Caco-2 (cell line): ENCODE results near the gene AGAP2. TPM values are rescaled to one million over a fixed set of nuclear protein-coding genes. Genes with fewer than 3 reads are reported as not detected.

Experiments used
- BruUV-seq: library from RNA; stranded (reverse); fragments of 400-500 nt; replicated peaks from 2 replicates; lab custom pipeline; 2021; lab: Mats Ljungman, UMichigan
- CTCF ChIA-PET: fragments of 300-600 bp; sonication (Branson Sonifier 250); formaldehyde crosslinking; loops from one replicate; lab custom pipeline; 2022; ENCODE audit warnings: antibody characterized with exemption; lab: Charles Lee
- POLR2A ChIA-PET: fragments of 300-600 bp; sonication (Branson Sonifier 250); formaldehyde crosslinking; loops from one replicate; lab custom pipeline; 2022; ENCODE audit warnings: antibody characterized with exemption; lab: Charles Lee
- DNase-seq, 2 experiments: peaks; one replicate each; pipeline versions ENCODE4 v3.0.0 to v3.0.0-alpha.2; 2020 to 2022
- H3K27me3 ChIP-seq: replicated peaks from 2 replicates; pipeline ENCODE4 v1.6.0; 2011; ENCODE audit warnings: low read length; ENCODE audit not compliant: control insufficient read depth, insufficient read depth
- H3K36me3 ChIP-seq: 2 replicates; pipeline ENCODE4 v1.5.1; 2011; ENCODE audit warnings: low read length; ENCODE audit not compliant: control insufficient read depth, insufficient read depth
- H3K4me1 ChIP-seq: fragments of 250-450 bp; sonication (Bioruptor Pico); 2 replicates; pipeline ENCODE4 v1.5.1; 2020; ENCODE audit warnings: mild to moderate bottlenecking
- H3K4me3 ChIP-seq: 2 replicates; pipeline ENCODE4 v1.5.1; 2011; ENCODE audit warnings: low read depth, mild to moderate bottlenecking, control low read depth, low read length
- H3K9me3 ChIP-seq: fragments of 250-450 bp; sonication (Bioruptor Pico); 2 replicates; pipeline ENCODE4 v1.5.1; 2020; ENCODE audit warnings: mild to moderate bottlenecking, moderate library complexity
- H3K27ac Mint-ChIP-seq: one replicate; pipeline ENCODE4 v1.8.0; 2022; ENCODE audit warnings: mixed read lengths; ENCODE audit not compliant: unreplicated experiment
- H3K27me3 Mint-ChIP-seq: one replicate; pipeline ENCODE4 v1.8.0; 2022; ENCODE audit warnings: mixed read lengths; ENCODE audit not compliant: insufficient read depth, unreplicated experiment
- H3K36me3 Mint-ChIP-seq: one replicate; pipeline ENCODE4 v1.8.0; 2022; ENCODE audit warnings: mild to moderate bottlenecking, mixed read lengths; ENCODE audit not compliant: insufficient read depth, unreplicated experiment
- H3K4me1 Mint-ChIP-seq: one replicate; pipeline ENCODE4 v1.8.0; 2022; ENCODE audit warnings: low read depth, mixed read lengths; ENCODE audit not compliant: unreplicated experiment
- H3K4me3 Mint-ChIP-seq: one replicate; pipeline ENCODE4 v1.8.0; 2022; ENCODE audit warnings: mild to moderate bottlenecking, moderate library complexity, mixed read lengths; ENCODE audit not compliant: unreplicated experiment
- H3K9me3 Mint-ChIP-seq: one replicate; pipeline ENCODE4 v1.8.0; 2022; ENCODE audit warnings: mixed read lengths; ENCODE audit not compliant: unreplicated experiment
- intact Hi-C: fragments of 100-400 bp; cut with micrococcal nuclease; formaldehyde crosslinking; loops from one replicate; pipeline ENCODE4 v1.10.0; 2022; ENCODE audit not compliant: unreplicated experiment
- total RNA-seq: library from RNA; stranded (reverse); gene quantifications from 2 replicates; pipeline ENCODE4 v1.2.3, GENCODE V29; 2022
- TF ChIP-seq, protein P1 (sequence below), 2 experiments: fragments of 200-600 bp in 1 of 2; IDR thresholded peaks; 1 replicate in 1 of 2; 2 replicates in 1 of 2; pipeline versions ENCODE4 v1.5.1 to v1.8.0; 2011 to 2022; ENCODE audit warnings: antibody characterized with exemption in 1 of 2, control low read depth in 1 of 2, inconsistent platforms in 1 of 2, low read depth in 1 of 2, low read length in 1 of 2, mild to moderate bottlenecking in 1 of 2, moderate library complexity in 1 of 2; ENCODE audit not compliant: insufficient read depth in 1 of 2, severe bottlenecking in 1 of 2, unreplicated experiment in 1 of 2

AGAP2 gene
- total RNA-seq, 1 experiment from 2014 or later, result 0.09 TPM

DNA sequence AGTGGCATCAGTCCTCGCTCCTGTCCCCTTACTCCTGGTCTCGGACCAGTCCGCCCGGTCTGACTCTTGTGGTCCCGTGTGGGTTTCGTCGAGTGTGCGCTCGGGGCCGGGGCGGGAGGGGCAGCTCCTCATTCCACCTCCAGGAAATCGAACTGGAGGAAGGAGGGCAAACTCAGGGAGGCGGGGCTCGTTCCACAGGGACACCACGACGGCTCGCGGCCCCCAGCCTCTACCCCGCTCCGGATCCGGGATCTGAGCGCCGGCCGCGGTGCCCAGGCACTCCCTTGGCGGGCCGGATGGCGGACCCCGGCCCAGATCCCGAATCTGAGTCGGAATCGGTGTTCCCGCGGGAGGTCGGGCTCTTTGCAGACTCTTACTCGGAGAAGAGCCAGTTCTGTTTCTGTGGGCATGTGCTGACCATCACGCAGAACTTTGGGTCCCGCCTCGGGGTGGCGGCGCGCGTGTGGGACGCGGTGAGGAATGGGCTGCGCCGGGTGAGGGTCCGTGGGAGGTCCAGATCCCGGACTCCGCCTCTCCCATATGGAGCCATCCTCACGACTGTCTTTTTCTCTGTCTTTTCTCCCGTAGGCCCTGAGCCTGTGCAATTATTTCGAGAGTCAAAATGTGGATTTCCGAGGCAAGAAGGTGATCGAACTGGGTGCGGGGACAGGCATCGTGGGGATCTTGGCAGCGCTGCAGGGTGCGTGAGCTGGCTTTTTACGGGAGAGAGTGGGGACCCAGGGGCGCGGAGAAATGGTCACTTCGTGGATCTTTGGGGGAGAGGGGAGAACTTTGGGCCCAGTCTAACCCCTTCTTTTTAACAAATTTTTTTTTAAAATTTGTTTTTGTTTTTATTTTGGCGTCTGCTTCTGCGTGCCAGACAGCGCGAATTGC is 34.1 kb upstream of the AGAP2 start, which contains the start of gene EEF1AKMT3:
TSS of gene EEF1AKMT3 (plus strand) at position 186 of the 894 bp plus-strand sequence. CDS start at position 297, 111 bp downstream.
- Mint-ChIP-seq H3K4me3 (peak within 1 kb of the TSS; percentile 88), H3K36me3 (peaks cover 22% of the 10 kb centered on the region), H3K27me3 (no peaks in the 10 kb centered on the region), H3K27ac (peak within 1 kb of the TSS; percentile 97), H3K4me1 (peaks cover 8% of the 10 kb centered on the region), H3K9me3 (no peaks in the 10 kb centered on the region)
- Histone ChIP-seq H3K9me3 (no peaks in the 10 kb centered on the region), H3K27me3 (no peaks in the 10 kb centered on the region), H3K36me3 (peaks cover 3% of the 10 kb centered on the region), H3K4me3 (peak within 1 kb of the TSS; percentile 82), H3K4me1 (peaks cover 9% of the 10 kb centered on the region)
- peak; percentile 61 to 71 for DNase-seq
- ChIA-PET CTCF (interaction anchor here (0.8 to 1.0 kb wide), 4 partner anchors 8 to 21 kb away, joined by 3 to 6 read pairs (median 4); partner anchors contain the start of genes CDK4 and TSFM), POLR2A (interaction anchor here (0.6 to 1.2 kb wide), 9 partner anchors 9 to 168 kb away, joined by 3 to 7 read pairs (median 3); partner anchors contain the start of genes ATP23, CDK4, CTDSP2 and TSPAN31)
- no TSS peak for BruUV-seq
- intact Hi-C loops, result loop anchor here (1.0 kb wide), 1 partner anchor 10 kb away; the partner anchor contains the start of gene TSFM
- TF ChIP-seq, protein P1, sequence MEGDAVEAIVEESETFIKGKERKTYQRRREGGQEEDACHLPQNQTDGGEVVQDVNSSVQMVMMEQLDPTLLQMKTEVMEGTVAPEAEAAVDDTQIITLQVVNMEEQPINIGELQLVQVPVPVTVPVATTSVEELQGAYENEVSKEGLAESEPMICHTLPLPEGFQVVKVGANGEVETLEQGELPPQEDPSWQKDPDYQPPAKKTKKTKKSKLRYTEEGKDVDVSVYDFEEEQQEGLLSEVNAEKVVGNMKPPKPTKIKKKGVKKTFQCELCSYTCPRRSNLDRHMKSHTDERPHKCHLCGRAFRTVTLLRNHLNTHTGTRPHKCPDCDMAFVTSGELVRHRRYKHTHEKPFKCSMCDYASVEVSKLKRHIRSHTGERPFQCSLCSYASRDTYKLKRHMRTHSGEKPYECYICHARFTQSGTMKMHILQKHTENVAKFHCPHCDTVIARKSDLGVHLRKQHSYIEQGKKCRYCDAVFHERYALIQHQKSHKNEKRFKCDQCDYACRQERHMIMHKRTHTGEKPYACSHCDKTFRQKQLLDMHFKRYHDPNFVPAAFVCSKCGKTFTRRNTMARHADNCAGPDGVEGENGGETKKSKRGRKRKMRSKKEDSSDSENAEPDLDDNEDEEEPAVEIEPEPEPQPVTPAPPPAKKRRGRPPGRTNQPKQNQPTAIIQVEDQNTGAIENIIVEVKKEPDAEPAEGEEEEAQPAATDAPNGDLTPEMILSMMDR (IDR thresholded peaks at IDR 0.05; ENCODE audit: insufficient read depth in 1 of 2, low read depth in 1 of 2, low read length in 1 of 2, severe bottlenecking in 1 of 2, unreplicated experiment in 1 of 2), result no peak

DNA sequence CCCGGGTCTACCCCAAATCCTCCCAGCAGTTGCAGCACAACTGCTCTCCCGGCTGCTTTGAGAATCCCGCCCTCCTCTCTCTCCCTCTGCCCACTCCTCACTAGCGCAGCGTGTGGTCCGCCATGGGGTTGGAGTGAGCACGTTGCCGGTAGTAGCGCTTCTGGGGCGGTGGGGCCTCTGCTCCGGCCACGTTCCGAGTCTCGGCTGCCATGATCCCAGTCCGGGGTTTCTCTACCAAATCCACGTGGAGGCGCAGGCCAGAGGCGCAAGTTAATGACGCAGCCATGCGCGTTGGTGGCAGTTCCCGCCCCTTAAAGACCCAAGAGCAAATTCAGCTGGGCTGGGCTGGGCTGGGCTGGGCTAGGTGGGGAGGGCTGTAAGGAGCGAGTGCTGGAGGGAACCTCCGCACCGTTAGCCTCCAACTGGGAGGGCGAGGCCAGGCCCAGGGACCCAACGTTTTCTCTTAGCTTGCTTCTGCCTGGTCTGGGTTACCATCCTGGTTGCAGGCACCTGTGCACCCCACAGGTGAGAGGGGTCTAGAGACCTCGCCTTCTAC is 33.4 kb upstream of the AGAP2 start, which contains the start of gene METTL1:
TSS of gene METTL1 (minus strand) at position 233 of the 556 bp plus-strand sequence. CDS start at position 211, 22 bp downstream.
- DNase-seq, result peak; percentile 94 to 96
- peaks cover 3% of the 10 kb centered on the region for H3K36me3 ChIP-seq
- CTCF ChIA-PET, result interaction anchor here (0.8 to 1.0 kb wide), 4 partner anchors 9 to 20 kb away, joined by 3 to 6 read pairs (median 4); partner anchors contain the start of genes CDK4 and TSFM

More for the DNA sequence above, 33.4 kb upstream of the AGAP2 start, which contains the start of gene METTL1:
- peaks cover 14% of the 10 kb centered on the region for H3K4me1 ChIP-seq
- Mint-ChIP-seq H3K9me3 (no peaks in the 10 kb centered on the region), H3K4me3 (peak within 1 kb of the TSS; percentile 88), H3K27me3 (no peaks in the 10 kb centered on the region), H3K4me1 (peaks cover 8% of the 10 kb centered on the region), H3K27ac (peak within 1 kb of the TSS; percentile 97), H3K36me3 (peaks cover 24% of the 10 kb centered on the region)
- intact Hi-C loops, result loop anchor here (1.0 kb wide), 1 partner anchor 10 kb away; the partner anchor contains the start of gene TSFM
- BruUV-seq, result no TSS peak
- TF ChIP-seq, protein P1 (IDR thresholded peaks at IDR 0.05; ENCODE audit: insufficient read depth in 1 of 2, low read depth in 1 of 2, low read length in 1 of 2, severe bottlenecking in 1 of 2, unreplicated experiment in 1 of 2), result no peak
- POLR2A ChIA-PET, result interaction anchor here (0.6 to 1.2 kb wide), 9 partner anchors 10 to 169 kb away, joined by 3 to 7 read pairs (median 3); partner anchors contain the start of genes ATP23, CDK4, CTDSP2 and TSPAN31
- H3K4me3 ChIP-seq, result peak within 1 kb of the TSS; percentile 82
- H3K27me3 ChIP-seq, result no peaks in the 10 kb centered on the region
- no peaks in the 10 kb centered on the region for H3K9me3 ChIP-seq
